IMR-90 (cell line): ENCODE data around the gene DEGS2. TPM values are rescaled to one million over a fixed set of nuclear protein-coding genes. Genes with fewer than 3 reads are reported as not detected.

Experiments
- CHD1 ChIP-seq: IDR thresholded peaks from 2 replicates; pipeline ENCODE4 v1.6.1; 2012; ENCODE audit warnings: low read depth, low read length, improper control_type of control experiment
- MAZ ChIP-seq: IDR thresholded peaks from 2 replicates; pipeline ENCODE4 v1.6.1; 2012; ENCODE audit warnings: low read depth, mild to moderate bottlenecking, low read length, improper control_type of control experiment, moderate library complexity, borderline replicate concordance
- MXI1 ChIP-seq: IDR thresholded peaks from 2 replicates; pipeline ENCODE4 v1.6.1; 2012; ENCODE audit warnings: low read depth, mild to moderate bottlenecking, low read length, moderate library complexity, borderline replicate concordance
- POLR2A ChIP-seq: IDR thresholded peaks from 2 replicates; pipeline ENCODE4 v1.6.1; 2012; ENCODE audit warnings: mild to moderate bottlenecking, low read depth, low read length
- RAD21 ChIP-seq: IDR thresholded peaks from 2 replicates; pipeline ENCODE4 v1.6.1; 2012; ENCODE audit warnings: low read length, improper control_type of control experiment
- USF2 ChIP-seq: fragments of 150-350 bp; IDR thresholded peaks from 2 replicates; pipeline ENCODE4 v1.6.1; 2017; ENCODE audit warnings: mild to moderate bottlenecking, antibody characterized with exemption, low read length, low read depth
- polyA plus RNA-seq, 3 experiments: library from polyadenylated mRNA; depleted of rRNA; stranded (reverse); fragments of >200 nt; gene quantifications; 2 replicates each; pipeline ENCODE4 v1.2.3, GENCODE V29; 2012; ENCODE audit warnings: low replicate concordance in 1 of 3
- total RNA-seq: library from RNA; depleted of rRNA; stranded (reverse); fragments of >200 nt; gene quantifications from 2 replicates; pipeline ENCODE4 v1.2.3, GENCODE V29; 2012

Gene DEGS2
- total and polyA plus RNA-seq, 2 of the 4 experiments (the other 2 are of a cell fraction) = not detected

- no peak for TF ChIP-seq MAZ
- no peak for TF ChIP-seq RAD21
- TF ChIP-seq USF2 = no peak
- no peak for TF ChIP-seq POLR2A
- no peak for TF ChIP-seq MXI1
- TF ChIP-seq CHD1 = no peak
These were observed 32.8 kb upstream of the DEGS2 start (continued) for GRCh38 chr14:100192250-100192671.
